Measurements from ENCODE around the gene NOS1AP.

DNA sequence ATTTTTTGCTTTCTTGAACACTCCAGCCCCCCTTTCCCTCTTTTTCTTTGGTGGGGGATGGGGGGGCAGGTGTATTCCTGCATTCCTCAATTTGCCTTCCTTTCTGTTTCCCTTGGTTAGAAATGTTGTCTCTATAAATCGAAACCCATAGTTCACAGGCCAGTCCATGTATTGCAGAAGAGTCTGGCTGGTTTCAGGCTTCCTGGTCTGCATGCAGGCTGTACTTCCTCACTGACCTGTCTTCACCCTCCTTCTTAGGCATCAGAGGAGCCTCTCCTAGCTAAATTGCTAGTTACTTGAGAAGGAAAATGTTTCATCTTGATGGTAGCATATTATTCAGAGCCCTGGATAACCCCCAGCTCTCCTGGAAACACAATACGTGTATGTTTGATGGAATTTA, 167.1 kb downstream of the NOS1AP start:
- TF ChIP-seq, protein P1, sequence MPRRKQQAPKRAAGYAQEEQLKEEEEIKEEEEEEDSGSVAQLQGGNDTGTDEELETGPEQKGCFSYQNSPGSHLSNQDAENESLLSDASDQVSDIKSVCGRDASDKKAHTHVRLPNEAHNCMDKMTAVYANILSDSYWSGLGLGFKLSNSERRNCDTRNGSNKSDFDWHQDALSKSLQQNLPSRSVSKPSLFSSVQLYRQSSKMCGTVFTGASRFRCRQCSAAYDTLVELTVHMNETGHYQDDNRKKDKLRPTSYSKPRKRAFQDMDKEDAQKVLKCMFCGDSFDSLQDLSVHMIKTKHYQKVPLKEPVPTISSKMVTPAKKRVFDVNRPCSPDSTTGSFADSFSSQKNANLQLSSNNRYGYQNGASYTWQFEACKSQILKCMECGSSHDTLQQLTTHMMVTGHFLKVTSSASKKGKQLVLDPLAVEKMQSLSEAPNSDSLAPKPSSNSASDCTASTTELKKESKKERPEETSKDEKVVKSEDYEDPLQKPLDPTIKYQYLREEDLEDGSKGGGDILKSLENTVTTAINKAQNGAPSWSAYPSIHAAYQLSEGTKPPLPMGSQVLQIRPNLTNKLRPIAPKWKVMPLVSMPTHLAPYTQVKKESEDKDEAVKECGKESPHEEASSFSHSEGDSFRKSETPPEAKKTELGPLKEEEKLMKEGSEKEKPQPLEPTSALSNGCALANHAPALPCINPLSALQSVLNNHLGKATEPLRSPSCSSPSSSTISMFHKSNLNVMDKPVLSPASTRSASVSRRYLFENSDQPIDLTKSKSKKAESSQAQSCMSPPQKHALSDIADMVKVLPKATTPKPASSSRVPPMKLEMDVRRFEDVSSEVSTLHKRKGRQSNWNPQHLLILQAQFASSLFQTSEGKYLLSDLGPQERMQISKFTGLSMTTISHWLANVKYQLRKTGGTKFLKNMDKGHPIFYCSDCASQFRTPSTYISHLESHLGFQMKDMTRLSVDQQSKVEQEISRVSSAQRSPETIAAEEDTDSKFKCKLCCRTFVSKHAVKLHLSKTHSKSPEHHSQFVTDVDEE (CRISPR knock-in tag; IDR thresholded peaks at IDR 0.05): no peak
- TF ChIP-seq ZFP30 (CRISPR knock-in tag; IDR thresholded peaks at IDR 0.05) (no peak), PPARA (CRISPR knock-in tag; IDR thresholded peaks at IDR 0.05; ENCODE audit: borderline replicate concordance) (no peak), TCF4 (CRISPR knock-in tag; IDR thresholded peaks at IDR 0.05; ENCODE audit: borderline replicate concordance) (no peak), CSDC2 (CRISPR knock-in tag; IDR thresholded peaks at IDR 0.05) (no peak), ZFP3 (CRISPR knock-in tag; IDR thresholded peaks at IDR 0.05) (no peak), ZNF8 (CRISPR knock-in tag; IDR thresholded peaks at IDR 0.05) (no peak), ISL1 (CRISPR knock-in tag; IDR thresholded peaks at IDR 0.05) (no peak), ZNF70 (CRISPR knock-in tag; IDR thresholded peaks at IDR 0.05) (no peak)
- TF ChIP-seq, protein P2, sequence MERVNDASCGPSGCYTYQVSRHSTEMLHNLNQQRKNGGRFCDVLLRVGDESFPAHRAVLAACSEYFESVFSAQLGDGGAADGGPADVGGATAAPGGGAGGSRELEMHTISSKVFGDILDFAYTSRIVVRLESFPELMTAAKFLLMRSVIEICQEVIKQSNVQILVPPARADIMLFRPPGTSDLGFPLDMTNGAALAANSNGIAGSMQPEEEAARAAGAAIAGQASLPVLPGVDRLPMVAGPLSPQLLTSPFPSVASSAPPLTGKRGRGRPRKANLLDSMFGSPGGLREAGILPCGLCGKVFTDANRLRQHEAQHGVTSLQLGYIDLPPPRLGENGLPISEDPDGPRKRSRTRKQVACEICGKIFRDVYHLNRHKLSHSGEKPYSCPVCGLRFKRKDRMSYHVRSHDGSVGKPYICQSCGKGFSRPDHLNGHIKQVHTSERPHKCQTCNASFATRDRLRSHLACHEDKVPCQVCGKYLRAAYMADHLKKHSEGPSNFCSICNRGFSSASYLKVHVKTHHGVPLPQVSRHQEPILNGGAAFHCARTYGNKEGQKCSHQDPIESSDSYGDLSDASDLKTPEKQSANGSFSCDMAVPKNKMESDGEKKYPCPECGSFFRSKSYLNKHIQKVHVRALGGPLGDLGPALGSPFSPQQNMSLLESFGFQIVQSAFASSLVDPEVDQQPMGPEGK (CRISPR knock-in tag; IDR thresholded peaks at IDR 0.05; ENCODE audit: borderline replicate concordance): no peak
- TF ChIP-seq, protein P3, sequence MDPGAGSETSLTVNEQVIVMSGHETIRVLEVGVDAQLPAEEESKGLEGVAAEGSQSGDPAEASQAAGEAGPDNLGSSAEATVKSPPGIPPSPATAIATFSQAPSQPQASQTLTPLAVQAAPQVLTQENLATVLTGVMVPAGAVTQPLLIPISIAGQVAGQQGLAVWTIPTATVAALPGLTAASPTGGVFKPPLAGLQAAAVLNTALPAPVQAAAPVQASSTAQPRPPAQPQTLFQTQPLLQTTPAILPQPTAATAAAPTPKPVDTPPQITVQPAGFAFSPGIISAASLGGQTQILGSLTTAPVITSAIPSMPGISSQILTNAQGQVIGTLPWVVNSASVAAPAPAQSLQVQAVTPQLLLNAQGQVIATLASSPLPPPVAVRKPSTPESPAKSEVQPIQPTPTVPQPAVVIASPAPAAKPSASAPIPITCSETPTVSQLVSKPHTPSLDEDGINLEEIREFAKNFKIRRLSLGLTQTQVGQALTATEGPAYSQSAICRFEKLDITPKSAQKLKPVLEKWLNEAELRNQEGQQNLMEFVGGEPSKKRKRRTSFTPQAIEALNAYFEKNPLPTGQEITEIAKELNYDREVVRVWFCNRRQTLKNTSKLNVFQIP (CRISPR knock-in tag; IDR thresholded peaks at IDR 0.05; ENCODE audit: borderline replicate concordance, low read depth): no peak

Data from SK-N-SH treated with all-trans-retinoic acid at 6 μM for 48 hours (cell line).